Neural cell (in vitro differentiated cells): Measurements from ENCODE around the gene SLIT3. TPM values are rescaled to one million over a fixed set of nuclear protein-coding genes. Genes with fewer than 3 reads are reported as not detected.

Experiments
- H2AFZ ChIP-seq: fragments of 200-600, 300-800 bp; sonication (generic), shearing (Covaris generic); 2 replicates; pipeline ENCODE4 v1.6.0; 2014; ENCODE audit warnings: low read depth, mild to moderate bottlenecking, antibody characterized with exemption, low read length, moderate library complexity
- H3F3A ChIP-seq: fragments of 200-600 bp; shearing (Covaris generic); 2 replicates; pipeline ENCODE4 v1.6.1; 2016; ENCODE audit warnings: mild to moderate bottlenecking, moderate library complexity, mixed read lengths, antibody characterized with exemption, low read length; ENCODE audit not compliant: insufficient read depth, poor library complexity, severe bottlenecking
- H3K27ac ChIP-seq: fragments of 200-600, 300-800 bp; sonication (generic), shearing (Covaris generic); 2 replicates; pipeline ENCODE4 v1.5.1; 2014; ENCODE audit warnings: mild to moderate bottlenecking, low read length, moderate library complexity
- H3K27me3 ChIP-seq: fragments of 300-800, 200-600 bp; sonication (generic), shearing (Covaris generic); 2 replicates; pipeline ENCODE4 v1.6.0; 2014; ENCODE audit warnings: mild to moderate bottlenecking, low read depth, low read length, moderate library complexity; ENCODE audit not compliant: insufficient read depth
- H3K36me3 ChIP-seq: fragments of 300-800, 200-600 bp; sonication (generic), shearing (Covaris generic); 2 replicates; pipeline ENCODE4 v1.5.1; 2014; ENCODE audit warnings: mild to moderate bottlenecking, antibody characterized with exemption, low read length, moderate library complexity; ENCODE audit not compliant: insufficient read depth
- H3K4me2 ChIP-seq: fragments of 300-800, 200-600 bp; sonication (generic), shearing (Covaris generic); 2 replicates; pipeline ENCODE4 v1.6.0; 2014; ENCODE audit warnings: mild to moderate bottlenecking, low read length
- H3K4me3 ChIP-seq: fragments of 300-800, 200-600 bp; sonication (generic), shearing (Covaris generic); 2 replicates; pipeline ENCODE4 v1.5.1; 2014; ENCODE audit warnings: mild to moderate bottlenecking, low read length, moderate library complexity
- H3K79me2 ChIP-seq: fragments of 200-600 bp; shearing (Covaris generic); replicated peaks from 2 replicates; pipeline ENCODE4 v1.6.0; 2014; ENCODE audit warnings: mild to moderate bottlenecking, low read length, moderate library complexity; ENCODE audit not compliant: insufficient read depth
- H3K9ac ChIP-seq: fragments of 300-800, 200-600 bp; sonication (generic), shearing (Covaris generic); 2 replicates; pipeline ENCODE4 v1.6.1; 2016; ENCODE audit warnings: mild to moderate bottlenecking, low read length, mixed read lengths
- H3K9me2 ChIP-seq: fragments of 200-600 bp; shearing (Covaris generic); 2 replicates; pipeline ENCODE4 v1.6.1; 2016; ENCODE audit warnings: mild to moderate bottlenecking, low read length, mixed read lengths; ENCODE audit not compliant: insufficient read depth
- H3K9me3 ChIP-seq: fragments of 200-600, 300-800 bp; sonication (generic), shearing (Covaris generic); 2 replicates; pipeline ENCODE4 v1.6.1; 2016; ENCODE audit warnings: mild to moderate bottlenecking, mixed run types, low read length, moderate library complexity, mixed read lengths
- H4K20me1 ChIP-seq: fragments of 200-600 bp; shearing (Covaris generic); 2 replicates; pipeline ENCODE4 v1.6.1; 2016; ENCODE audit warnings: mild to moderate bottlenecking, mixed run types; ENCODE audit not compliant: insufficient read depth
- EP300 ChIP-seq: fragments of 450-650 bp; conservative IDR thresholded peaks from 2 replicates; pipeline ENCODE4 v1.6.1; 2014; ENCODE audit warnings: antibody characterized with exemption, mild to moderate bottlenecking, moderate library complexity; ENCODE audit not compliant: poor library complexity, severe bottlenecking
- EZH2 ChIP-seq: fragments of 200-600, 300-800 bp; shearing (Covaris generic), sonication (generic); IDR thresholded peaks from 2 replicates; pipeline ENCODE4 v1.6.1; 2014; ENCODE audit warnings: antibody characterized with exemption, low read length, borderline replicate concordance, mild to moderate bottlenecking; ENCODE audit not compliant: insufficient read depth, poor library complexity, severe bottlenecking
- MXI1 ChIP-seq: fragments of 450-650 bp; conservative IDR thresholded peaks from 2 replicates; pipeline ENCODE4 v1.6.1; 2014; ENCODE audit warnings: antibody characterized with exemption, mild to moderate bottlenecking; ENCODE audit not compliant: poor library complexity, severe bottlenecking
- POLR2AphosphoS5 ChIP-seq: IDR thresholded peaks from 2 replicates; pipeline ENCODE4 v1.6.1; 2012
- RAD21 ChIP-seq: fragments of 450-650 bp; conservative IDR thresholded peaks from 2 replicates; pipeline ENCODE4 v1.6.1; 2014; ENCODE audit warnings: antibody characterized with exemption, mild to moderate bottlenecking, moderate library complexity
- SMC3 ChIP-seq: fragments of 450-650 bp; conservative IDR thresholded peaks from 2 replicates; pipeline ENCODE4 v1.6.1; 2014; ENCODE audit warnings: antibody characterized with exemption, mild to moderate bottlenecking, moderate library complexity; ENCODE audit not compliant: poor library complexity
- TAF1 ChIP-seq: IDR thresholded peaks from 2 replicates; pipeline ENCODE4 v1.6.1; 2012; ENCODE audit warnings: low read depth
- polyA plus RNA-seq: library from polyadenylated mRNA; depleted of rRNA; stranded (reverse); fragments of >200 nt; gene quantifications from 2 replicates; pipeline ENCODE4 v1.2.3, GENCODE V29; 2014
- TF ChIP-seq, protein P1 (sequence below): IDR thresholded peaks from 2 replicates; pipeline ENCODE4 v1.6.1; 2012; ENCODE audit warnings: borderline replicate concordance
- TF ChIP-seq, protein P2 (sequence below): fragments of 450-650 bp; IDR thresholded peaks from 2 replicates; pipeline ENCODE4 v1.5.1; 2014; ENCODE audit warnings: antibody characterized with exemption, mild to moderate bottlenecking, moderate library complexity; ENCODE audit not compliant: poor library complexity, severe bottlenecking

Gene SLIT3
- polyA plus RNA-seq, 1 donor from 2014 or later: 1.2 TPM

DNA sequence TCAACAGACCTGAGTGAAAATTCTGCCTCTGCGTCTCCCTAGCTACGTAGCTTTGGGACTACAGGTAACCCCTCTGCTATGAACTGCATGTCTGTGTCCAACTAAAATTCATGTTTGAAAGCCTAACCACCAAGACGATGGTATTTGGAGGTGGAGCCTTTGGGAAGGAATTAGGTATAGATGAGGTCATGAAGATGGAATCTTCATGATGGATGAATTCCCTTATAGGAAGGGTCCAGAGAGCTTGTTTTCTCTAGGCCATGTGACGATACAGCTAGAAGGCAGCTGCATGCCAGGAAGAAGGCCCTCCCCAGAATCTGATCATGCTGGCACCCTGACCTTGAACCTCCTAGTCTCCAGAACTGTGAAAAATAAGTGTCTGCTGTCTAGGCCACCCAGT lies 296.4 kb downstream of the SLIT3 start:
- Histone ChIP-seq H3K4me2 (no peak overlapping the region), H3K4me3 (no peak overlapping the region), H4K20me1 (no peaks in the 10 kb centered on the region), H3F3A (no peaks in the 10 kb centered on the region), H3K9me2 (no peaks in the 10 kb centered on the region), H3K79me2 (no peaks in the 10 kb centered on the region), H2AFZ (no peak overlapping the region), H3K27ac (peak overlapping the region; percentile 17), H3K9me3 (no peaks in the 10 kb centered on the region), H3K36me3 (no peaks in the 10 kb centered on the region), H3K9ac (no peak overlapping the region), H3K27me3 (no peaks in the 10 kb centered on the region)
- TF ChIP-seq EP300 (no peak), MXI1 (no peak), SMC3 (no peak), POLR2AphosphoS5 (no peak), TAF1 (no peak), EZH2 (no peak), RAD21 (no peak)
- TF ChIP-seq, protein P1, sequence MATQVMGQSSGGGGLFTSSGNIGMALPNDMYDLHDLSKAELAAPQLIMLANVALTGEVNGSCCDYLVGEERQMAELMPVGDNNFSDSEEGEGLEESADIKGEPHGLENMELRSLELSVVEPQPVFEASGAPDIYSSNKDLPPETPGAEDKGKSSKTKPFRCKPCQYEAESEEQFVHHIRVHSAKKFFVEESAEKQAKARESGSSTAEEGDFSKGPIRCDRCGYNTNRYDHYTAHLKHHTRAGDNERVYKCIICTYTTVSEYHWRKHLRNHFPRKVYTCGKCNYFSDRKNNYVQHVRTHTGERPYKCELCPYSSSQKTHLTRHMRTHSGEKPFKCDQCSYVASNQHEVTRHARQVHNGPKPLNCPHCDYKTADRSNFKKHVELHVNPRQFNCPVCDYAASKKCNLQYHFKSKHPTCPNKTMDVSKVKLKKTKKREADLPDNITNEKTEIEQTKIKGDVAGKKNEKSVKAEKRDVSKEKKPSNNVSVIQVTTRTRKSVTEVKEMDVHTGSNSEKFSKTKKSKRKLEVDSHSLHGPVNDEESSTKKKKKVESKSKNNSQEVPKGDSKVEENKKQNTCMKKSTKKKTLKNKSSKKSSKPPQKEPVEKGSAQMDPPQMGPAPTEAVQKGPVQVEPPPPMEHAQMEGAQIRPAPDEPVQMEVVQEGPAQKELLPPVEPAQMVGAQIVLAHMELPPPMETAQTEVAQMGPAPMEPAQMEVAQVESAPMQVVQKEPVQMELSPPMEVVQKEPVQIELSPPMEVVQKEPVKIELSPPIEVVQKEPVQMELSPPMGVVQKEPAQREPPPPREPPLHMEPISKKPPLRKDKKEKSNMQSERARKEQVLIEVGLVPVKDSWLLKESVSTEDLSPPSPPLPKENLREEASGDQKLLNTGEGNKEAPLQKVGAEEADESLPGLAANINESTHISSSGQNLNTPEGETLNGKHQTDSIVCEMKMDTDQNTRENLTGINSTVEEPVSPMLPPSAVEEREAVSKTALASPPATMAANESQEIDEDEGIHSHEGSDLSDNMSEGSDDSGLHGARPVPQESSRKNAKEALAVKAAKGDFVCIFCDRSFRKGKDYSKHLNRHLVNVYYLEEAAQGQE: no peak
- TF ChIP-seq, protein P2, sequence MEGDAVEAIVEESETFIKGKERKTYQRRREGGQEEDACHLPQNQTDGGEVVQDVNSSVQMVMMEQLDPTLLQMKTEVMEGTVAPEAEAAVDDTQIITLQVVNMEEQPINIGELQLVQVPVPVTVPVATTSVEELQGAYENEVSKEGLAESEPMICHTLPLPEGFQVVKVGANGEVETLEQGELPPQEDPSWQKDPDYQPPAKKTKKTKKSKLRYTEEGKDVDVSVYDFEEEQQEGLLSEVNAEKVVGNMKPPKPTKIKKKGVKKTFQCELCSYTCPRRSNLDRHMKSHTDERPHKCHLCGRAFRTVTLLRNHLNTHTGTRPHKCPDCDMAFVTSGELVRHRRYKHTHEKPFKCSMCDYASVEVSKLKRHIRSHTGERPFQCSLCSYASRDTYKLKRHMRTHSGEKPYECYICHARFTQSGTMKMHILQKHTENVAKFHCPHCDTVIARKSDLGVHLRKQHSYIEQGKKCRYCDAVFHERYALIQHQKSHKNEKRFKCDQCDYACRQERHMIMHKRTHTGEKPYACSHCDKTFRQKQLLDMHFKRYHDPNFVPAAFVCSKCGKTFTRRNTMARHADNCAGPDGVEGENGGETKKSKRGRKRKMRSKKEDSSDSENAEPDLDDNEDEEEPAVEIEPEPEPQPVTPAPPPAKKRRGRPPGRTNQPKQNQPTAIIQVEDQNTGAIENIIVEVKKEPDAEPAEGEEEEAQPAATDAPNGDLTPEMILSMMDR: no peak

DNA sequence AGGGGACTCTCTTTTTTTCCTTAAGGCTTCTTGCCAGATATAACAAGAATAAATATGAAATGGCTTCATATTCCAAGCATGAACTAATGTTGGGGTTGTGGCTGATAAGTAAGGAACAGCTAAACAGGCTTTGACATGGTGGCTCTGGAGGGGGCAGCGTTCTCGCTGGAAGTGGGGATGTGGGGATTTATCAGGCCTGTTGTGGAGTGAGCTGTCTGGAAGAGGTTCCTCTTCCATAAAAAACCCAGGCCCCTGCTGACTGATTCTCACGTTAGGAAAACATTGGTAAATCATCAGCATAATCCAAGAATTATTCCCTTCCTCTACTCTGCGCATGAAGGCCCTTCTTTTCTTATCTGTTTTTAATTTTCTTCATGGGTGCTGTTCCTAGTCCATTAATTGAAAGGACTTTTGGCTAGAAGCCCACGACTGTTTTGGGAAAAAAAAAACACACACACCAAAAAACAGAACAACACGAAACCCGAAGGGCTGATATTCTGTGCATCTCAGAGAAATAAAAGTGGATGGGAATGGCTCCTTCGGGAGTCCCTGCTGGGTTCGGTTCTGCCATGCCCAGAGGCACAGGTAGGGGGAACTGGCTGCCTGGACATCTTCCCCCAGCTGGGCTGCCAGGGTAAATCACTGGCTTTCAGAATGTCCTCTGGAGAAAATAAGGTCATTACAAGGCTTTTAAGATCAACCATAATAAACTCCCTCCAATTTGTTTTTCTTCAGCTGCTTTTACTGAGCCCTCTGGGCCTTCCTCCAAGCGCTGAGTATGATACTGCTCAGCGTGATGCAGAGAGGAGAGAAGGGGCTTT lies 297.0 kb downstream of the SLIT3 start:
- H3F3A ChIP-seq: no peaks in the 10 kb centered on the region
- TF ChIP-seq EZH2 (no peak), TAF1 (no peak), RAD21 (peak; percentile 67), SMC3 (peak; percentile 64), EP300 (no peak), POLR2AphosphoS5 (peak; percentile 45)
- TF ChIP-seq, protein P1: no peak
- TF ChIP-seq, protein P2: peak; percentile 57
- H3K9ac ChIP-seq: no peak overlapping the region
- H3K9me2 ChIP-seq: no peaks in the 10 kb centered on the region
- no peaks in the 10 kb centered on the region for H3K79me2 ChIP-seq
- no peaks in the 10 kb centered on the region for H3K27me3 ChIP-seq
- H2AFZ ChIP-seq: no peak overlapping the region
- H3K27ac ChIP-seq: peak overlapping the region; percentile 17
- no peaks in the 10 kb centered on the region for H3K9me3 ChIP-seq
- no peak overlapping the region for H3K4me2 ChIP-seq
- H3K4me3 ChIP-seq: no peak overlapping the region
- no peaks in the 10 kb centered on the region for H4K20me1 ChIP-seq
- no peaks in the 10 kb centered on the region for H3K36me3 ChIP-seq
